H9 (cell line): Measurements from ENCODE around the gene FBXO28. TPM values are rescaled to one million over a fixed set of nuclear protein-coding genes. Genes with fewer than 3 reads are reported as not detected.
A peak's percentile ranks its signal among the peaks of the same experiment; 100 is the strongest.

ENCODE experiments used
- DNase-seq: peaks from one replicate; pipeline ENCODE4 v3.0.0-alpha.2; 2017
- H2AFZ ChIP-seq: one replicate; pipeline ENCODE4 v1.6.1; 2013; ENCODE audit warnings: mild to moderate bottlenecking, low read length, control low read depth, moderate library complexity
- H2AK5ac ChIP-seq: 2 replicates; pipeline ENCODE4 v1.6.1; 2013; ENCODE audit warnings: low read length, control low read depth, mixed read lengths; ENCODE audit not compliant: insufficient read length
- H2BK120ac ChIP-seq: one replicate; pipeline ENCODE4 v1.6.1; 2013; ENCODE audit warnings: low read depth, mild to moderate bottlenecking, low read length, control low read depth, inconsistent platforms; ENCODE audit not compliant: poor library complexity, severe bottlenecking
- H2BK12ac ChIP-seq: 2 replicates; pipeline ENCODE4 v1.6.1; 2013; ENCODE audit warnings: low read length, control low read depth, mixed read lengths, low read depth; ENCODE audit not compliant: insufficient read length
- H2BK15ac ChIP-seq: 2 replicates; pipeline ENCODE4 v1.6.1; 2013; ENCODE audit warnings: low read depth, low read length, control low read depth
- H2BK20ac ChIP-seq: one replicate; pipeline ENCODE4 v1.6.1; 2013; ENCODE audit warnings: low read depth, mild to moderate bottlenecking, low read length, control low read depth, inconsistent platforms; ENCODE audit not compliant: poor library complexity, severe bottlenecking
- H2BK5ac ChIP-seq: 2 replicates; pipeline ENCODE4 v1.6.1; 2013; ENCODE audit warnings: low read length, control low read depth, mixed read lengths; ENCODE audit not compliant: insufficient read length
- H3K14ac ChIP-seq: 2 replicates; pipeline ENCODE4 v1.6.1; 2013; ENCODE audit warnings: low read length, control low read depth; ENCODE audit not compliant: insufficient read depth
- H3K18ac ChIP-seq: 2 replicates; pipeline ENCODE4 v1.6.1; 2013; ENCODE audit warnings: low read depth, mild to moderate bottlenecking, mixed read lengths, low read length, control low read depth; ENCODE audit not compliant: insufficient read length
- H3K23ac ChIP-seq: 2 replicates; pipeline ENCODE4 v1.6.1; 2013; ENCODE audit warnings: low read length, control low read depth, mixed read lengths, low read depth; ENCODE audit not compliant: insufficient read length
- H3K23me2 ChIP-seq: 2 replicates; pipeline ENCODE4 v1.6.1; 2013; ENCODE audit warnings: low read depth, mild to moderate bottlenecking, mixed read lengths, low read length, control low read depth; ENCODE audit not compliant: insufficient read length, poor library complexity, severe bottlenecking
- H3K27ac ChIP-seq: 2 replicates; pipeline ENCODE4 v1.5.1; 2013; ENCODE audit warnings: low read length, control low read depth, mixed read lengths, low read depth; ENCODE audit not compliant: insufficient read length
- H3K27me3 ChIP-seq: 2 replicates; pipeline ENCODE4 v1.6.1; 2013; ENCODE audit warnings: low read length, control low read depth, inconsistent platforms; ENCODE audit not compliant: insufficient read depth
- H3K4ac ChIP-seq: 2 replicates; pipeline ENCODE4 v1.6.1; 2013; ENCODE audit warnings: low read depth, mild to moderate bottlenecking, control low read depth, inconsistent platforms, low read length, moderate library complexity
- H3K4me1 ChIP-seq: 2 replicates; pipeline ENCODE4 v1.6.1; 2013; ENCODE audit warnings: low read length, control low read depth, inconsistent platforms; ENCODE audit not compliant: insufficient read depth
- H3K4me2 ChIP-seq: 2 replicates; pipeline ENCODE4 v1.6.1; 2013; ENCODE audit warnings: low read length, control low read depth, mixed read lengths; ENCODE audit not compliant: insufficient read length, insufficient read depth
- H3K56ac ChIP-seq: 2 replicates; pipeline ENCODE4 v1.6.1; 2013; ENCODE audit warnings: low read depth, mild to moderate bottlenecking, mixed read lengths, low read length, control low read depth; ENCODE audit not compliant: insufficient read length
- H3K79me1 ChIP-seq: 2 replicates; pipeline ENCODE4 v1.6.1; 2013; ENCODE audit warnings: low read depth, mild to moderate bottlenecking, moderate library complexity, low read length, control low read depth, inconsistent platforms; ENCODE audit not compliant: insufficient read depth, poor library complexity, severe bottlenecking
- H3K79me2 ChIP-seq: 2 replicates; pipeline ENCODE4 v1.6.1; 2013; ENCODE audit warnings: low read length, control low read depth, inconsistent platforms; ENCODE audit not compliant: insufficient read depth
- H3K9ac ChIP-seq: 2 replicates; pipeline ENCODE4 v1.6.1; 2013; ENCODE audit warnings: low read length, control low read depth, mixed read lengths; ENCODE audit not compliant: insufficient read length; ENCODE audit errors: extremely low read depth
- H3K9me3 ChIP-seq: one replicate; pipeline ENCODE4 v1.6.1; 2013; ENCODE audit warnings: low read depth, low read length, inconsistent platforms; ENCODE audit not compliant: control insufficient read depth
- H3T11ph ChIP-seq: one replicate; pipeline ENCODE4 v1.6.1; 2013; ENCODE audit warnings: mild to moderate bottlenecking, low read length, control low read depth, inconsistent platforms
- H4K20me1 ChIP-seq: one replicate; pipeline ENCODE4 v1.6.1; 2013; ENCODE audit not compliant: control insufficient read depth, insufficient read length, insufficient read depth
- H4K5ac ChIP-seq: 2 replicates; pipeline ENCODE4 v1.6.1; 2013; ENCODE audit warnings: low read depth, mild to moderate bottlenecking, mixed read lengths, low read length, control low read depth; ENCODE audit not compliant: insufficient read length
- H4K8ac ChIP-seq: replicated peaks from 2 replicates; pipeline ENCODE4 v1.6.1; 2013; ENCODE audit warnings: low read length, control low read depth, mixed read lengths, low read depth; ENCODE audit not compliant: insufficient read length
- H4K91ac ChIP-seq: 2 replicates; pipeline ENCODE4 v1.6.1; 2013; ENCODE audit warnings: low read depth, mild to moderate bottlenecking, moderate library complexity, mixed read lengths, low read length, control low read depth; ENCODE audit not compliant: insufficient read length
- H3K27ac Mint-ChIP-seq, 3 experiments: 2 replicates in 2 of 3; 3 replicates in 1 of 3; pipeline ENCODE4 v1.8.0; 2020 to 2021; ENCODE audit warnings: mixed read lengths in 3 of 3, mild to moderate bottlenecking in 1 of 3, moderate library complexity in 1 of 3
- H3K27me3 Mint-ChIP-seq: 2 replicates; pipeline ENCODE4 v1.8.0; 2021; ENCODE audit warnings: low read depth, mild to moderate bottlenecking, moderate library complexity, mixed read lengths
- H3K36me3 Mint-ChIP-seq, 3 experiments: 2 replicates in 2 of 3; 3 replicates in 1 of 3; pipeline ENCODE4 v1.8.0; 2020 to 2021; ENCODE audit warnings: low read depth in 3 of 3, mixed read lengths in 3 of 3; ENCODE audit not compliant: insufficient read depth in 1 of 3
- H3K4me1 Mint-ChIP-seq, 2 experiments: 2 replicates each; pipeline ENCODE4 v1.8.0; 2020; ENCODE audit warnings: mixed read lengths in 2 of 2
- H3K4me3 Mint-ChIP-seq, 2 experiments: 2 replicates in 1 of 2; 3 replicates in 1 of 2; pipeline ENCODE4 v1.8.0; 2020 to 2021; ENCODE audit warnings: mild to moderate bottlenecking in 2 of 2, mixed read lengths in 2 of 2, moderate library complexity in 1 of 2
- H3K9me3 Mint-ChIP-seq, 2 experiments: 2 replicates in 1 of 2; 3 replicates in 1 of 2; pipeline ENCODE4 v1.8.0; 2020; ENCODE audit warnings: mild to moderate bottlenecking in 2 of 2, mixed read lengths in 2 of 2, moderate library complexity in 1 of 2
- CTCF ChIP-seq: fragments of 200-600 bp; sonication (generic); conservative IDR thresholded peaks from 3 replicates; pipeline ENCODE4 v1.8.0; 2021; ENCODE audit warnings: antibody characterized with exemption, mild to moderate bottlenecking
- WGBS: extraction: QIAGEN DNeasy Blood & Tissue Kit; methylation state at CpG from one replicate; pipeline ENCODE4 v1.1.7; 2013; ENCODE audit warnings: missing lambda C conversion rate, low lambda C conversion rate, mixed read lengths; ENCODE audit not compliant: insufficient read length; ENCODE audit errors: extremely low coverage; 5-methylcytosine and 5-hydroxymethylcytosine counted together
- total RNA-seq: library from RNA; stranded (reverse); gene quantifications from 2 replicates; pipeline ENCODE4 v1.2.1, GENCODE V29; 2021

FBXO28 gene
- total RNA-seq, 1 experiment from 2014 or later = 55.0 TPM

- H3K9ac ChIP-seq = no peak overlapping the region
- H2BK120ac ChIP-seq = no peak overlapping the region
- no peak overlapping the region for H3K27ac ChIP-seq
- no CpG with 5 or more reads among the region's 4 CpGs for WGBS
- H2BK5ac ChIP-seq = no peak overlapping the region
- Mint-ChIP-seq H3K27ac (peak overlapping the region in 1 of 3 experiments; percentile 44; a peak in 1 of 7 replicates), H3K27me3 (no peaks in the 10 kb centered on the region), H3K9me3 (no peaks in the 10 kb centered on the region), H3K36me3 (peaks cover 0 to 3% (median 0%) of the 10 kb centered on the region in 3 experiments; a peak in 2 of 7 replicates), H3K4me1 (peaks cover 17 to 33% of the 10 kb centered on the region in 2 experiments), H3K4me3 (no peak overlapping the region; a peak in 1 of 5 replicates)
- no peak overlapping the region for H3K14ac ChIP-seq
- H3K79me2 ChIP-seq = no peaks in the 10 kb centered on the region
- H3K18ac ChIP-seq = no peak overlapping the region
- no peak overlapping the region for H2AFZ ChIP-seq
- no peak overlapping the region for H4K91ac ChIP-seq
- H3K23ac ChIP-seq = no peak overlapping the region
- H4K20me1 ChIP-seq = no peaks in the 10 kb centered on the region
- H3K23me2 ChIP-seq = no peaks in the 10 kb centered on the region
- H3K79me1 ChIP-seq = no peaks in the 10 kb centered on the region
- H3K4me1 ChIP-seq = peaks cover 3% of the 10 kb centered on the region; the same call in 1 of the 2 replicates
- no peaks in the 10 kb centered on the region for H3K27me3 ChIP-seq
- no peak overlapping the region for H2AK5ac ChIP-seq
- no peak overlapping the region for H3T11ph ChIP-seq
- no peak for TF ChIP-seq CTCF
- no peaks in the 10 kb centered on the region for H3K9me3 ChIP-seq
- H2BK12ac ChIP-seq = no peak overlapping the region
- no peak overlapping the region for H4K5ac ChIP-seq
- H4K8ac ChIP-seq = no peak overlapping the region
- no peak overlapping the region for H2BK15ac ChIP-seq
- H2BK20ac ChIP-seq = no peak overlapping the region
- H3K56ac ChIP-seq = no peak overlapping the region
- no peak overlapping the region for H3K4ac ChIP-seq
- H3K4me2 ChIP-seq = no peak overlapping the region
- no peak for DNase-seq
These were observed 87.9 kb downstream of the FBXO28 start for GRCh38 chr1:224201853-224202252.
